SU-DHL-6 (cell line): Measurements from ENCODE around the gene PDK4.

ENCODE experiments used
- H2AFZ ChIP-seq: fragments of 200-600 bp; sonication (generic); 2 replicates; pipeline ENCODE4 v1.6.1; 2014; ENCODE audit warnings: low read depth, mild to moderate bottlenecking, moderate library complexity, mixed read lengths, antibody characterized with exemption, low read length; ENCODE audit not compliant: severe bottlenecking
- H3F3A ChIP-seq: fragments of 200-600 bp; shearing (Covaris generic); 2 replicates; pipeline ENCODE4 v1.6.0; 2016; ENCODE audit warnings: antibody characterized with exemption, mild to moderate bottlenecking; ENCODE audit not compliant: insufficient read depth
- H3K27ac ChIP-seq: fragments of 200-600 bp; sonication (generic); 2 replicates; pipeline ENCODE4 v1.5.1; 2016; ENCODE audit warnings: low read depth, mild to moderate bottlenecking, low read length, moderate library complexity, mixed read lengths
- H3K27me3 ChIP-seq: fragments of 200-600 bp; sonication (generic), shearing (Covaris generic); 2 replicates; pipeline ENCODE4 v1.6.0; 2014; ENCODE audit warnings: mild to moderate bottlenecking, low read length
- H3K36me3 ChIP-seq: fragments of 200-600 bp; sonication (generic); 2 replicates; pipeline ENCODE4 v1.6.1; 2014; ENCODE audit warnings: mild to moderate bottlenecking, low read length, mixed read lengths
- H3K4me2 ChIP-seq: fragments of 300-600, 200-600 bp; shearing (Covaris generic), sonication (generic); 2 replicates; pipeline ENCODE4 v1.6.0; 2014; ENCODE audit warnings: low read length, low read depth, mild to moderate bottlenecking; ENCODE audit not compliant: poor library complexity, severe bottlenecking
- H3K4me3 ChIP-seq: fragments of 200-600 bp; sonication (generic); 2 replicates; pipeline ENCODE4 v1.5.1; 2014; ENCODE audit warnings: antibody characterized with exemption, low read length, mild to moderate bottlenecking, mixed read lengths; ENCODE audit not compliant: insufficient read depth, poor library complexity, severe bottlenecking
- H3K79me2 ChIP-seq: fragments of 200-600 bp; sonication (generic); 2 replicates; pipeline ENCODE4 v1.6.1; 2014; ENCODE audit warnings: mild to moderate bottlenecking, low read length, moderate library complexity; ENCODE audit not compliant: insufficient read depth
- H3K9ac ChIP-seq: fragments of 200-600 bp; sonication (generic); 2 replicates; pipeline ENCODE4 v1.7.0; 2014; ENCODE audit warnings: mild to moderate bottlenecking, low read length
- H3K9me2 ChIP-seq: fragments of 200-600 bp; sonication (generic); replicated peaks from 2 replicates; pipeline ENCODE4 v1.6.1; 2014; ENCODE audit warnings: low read length; ENCODE audit not compliant: insufficient read depth
- H3K9me3 ChIP-seq: fragments of 200-600 bp; sonication (generic); 2 replicates; pipeline ENCODE4 v1.6.1; 2014; ENCODE audit warnings: low read length, mixed read lengths; ENCODE audit not compliant: insufficient read depth
- H4K20me1 ChIP-seq: fragments of 200-600 bp; sonication (generic); 2 replicates; pipeline ENCODE4 v1.6.1; 2014; ENCODE audit warnings: low read depth, mild to moderate bottlenecking, antibody characterized with exemption, low read length, moderate library complexity, mixed read lengths
- CTCF ChIP-seq: fragments of 200-600 bp; sonication (generic); IDR thresholded peaks from one replicate; pipeline ENCODE4 v1.5.1; 2017; ENCODE audit warnings: antibody characterized with exemption, mild to moderate bottlenecking, low read length, moderate library complexity; ENCODE audit not compliant: insufficient read depth, poor library complexity, severe bottlenecking
- EZH2phosphoT487 ChIP-seq: fragments of 200-600 bp; sonication (generic), shearing (Covaris generic); conservative IDR thresholded peaks from 2 replicates; pipeline ENCODE4 v1.6.1; 2018; ENCODE audit warnings: mild to moderate bottlenecking, antibody characterized with exemption, low read length, moderate library complexity, mixed read lengths

PDK4 gene

DNA sequence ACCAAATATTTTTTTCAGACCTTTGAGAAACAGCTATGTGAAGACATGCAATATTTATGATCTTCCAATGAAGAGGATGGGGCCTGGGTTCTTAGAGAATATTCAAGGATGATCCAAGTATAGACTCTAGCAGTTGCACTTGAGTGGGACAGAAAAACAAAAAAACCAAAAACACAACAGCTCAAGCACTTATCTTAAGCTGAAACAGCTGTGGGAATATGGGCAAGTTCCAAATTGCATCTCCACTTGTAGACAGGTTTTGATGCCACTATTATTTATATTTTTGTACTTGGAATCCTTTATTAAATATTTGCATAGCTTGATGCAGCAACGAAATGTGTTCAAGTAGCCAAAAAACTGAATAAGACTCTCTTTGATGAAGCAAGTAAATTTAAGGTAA lies 2.2 kb upstream of the PDK4 start:
- no peaks in the 10 kb centered on the region for H3K9me3 ChIP-seq

DNA sequence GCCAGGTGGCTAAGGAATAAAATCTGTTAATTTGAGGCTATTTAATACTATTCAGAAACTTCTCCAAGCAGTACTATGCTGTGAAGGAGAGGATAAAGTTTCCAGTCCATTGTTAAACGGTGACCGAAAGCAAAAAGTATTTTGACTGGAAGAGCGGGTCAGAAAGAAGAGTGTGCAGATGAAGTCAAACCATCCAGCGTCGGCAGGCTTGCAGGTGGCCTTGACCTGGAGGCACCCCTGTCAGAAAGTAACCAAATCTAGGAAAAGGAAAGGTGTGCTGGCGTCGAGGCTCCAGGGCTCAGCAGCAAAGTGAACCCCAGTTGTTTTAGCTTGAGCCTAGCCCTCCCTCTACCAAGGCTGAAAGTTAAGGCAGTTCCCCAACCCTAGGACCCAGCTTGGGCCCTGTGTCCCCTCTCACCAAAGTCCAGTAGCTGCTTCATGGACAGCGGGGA lies 544 bp downstream of the PDK4 start:
- no peaks in the 10 kb centered on the region for H3K9me2 ChIP-seq
- H3F3A ChIP-seq, result no peaks in the 10 kb centered on the region
- TF ChIP-seq CTCF, result no peak
- no peak for TF ChIP-seq EZH2phosphoT487
- no peak overlapping the region for H2AFZ ChIP-seq
- no peak overlapping the region for H3K4me3 ChIP-seq
- H3K9me3 ChIP-seq, result no peaks in the 10 kb centered on the region
- H3K36me3 ChIP-seq, result no peaks in the 10 kb centered on the region
- no peak overlapping the region for H3K9ac ChIP-seq
- H3K27ac ChIP-seq, result no peak overlapping the region
- no peaks in the 10 kb centered on the region for H3K79me2 ChIP-seq
- H3K4me2 ChIP-seq, result no peak overlapping the region
- H4K20me1 ChIP-seq, result no peaks in the 10 kb centered on the region
- no peaks in the 10 kb centered on the region for H3K27me3 ChIP-seq

More for the DNA sequence above, 2.2 kb upstream of the PDK4 start:
- Histone ChIP-seq H3K27me3 (no peaks in the 10 kb centered on the region), H3K79me2 (no peaks in the 10 kb centered on the region), H4K20me1 (no peaks in the 10 kb centered on the region), H3K9ac (no peak overlapping the region), H2AFZ (no peak overlapping the region), H3K4me3 (no peak overlapping the region), H3F3A (no peaks in the 10 kb centered on the region), H3K4me2 (no peak overlapping the region), H3K27ac (no peak overlapping the region), H3K36me3 (no peaks in the 10 kb centered on the region), H3K9me2 (0 out of 2 replicates have a peak, but pooled peaks cover 2% of the 10 kb centered on the region)
- TF ChIP-seq CTCF, result no peak
- TF ChIP-seq EZH2phosphoT487, result no peak

- Histone ChIP-seq H3F3A (no peaks in the 10 kb centered on the region), H2AFZ (no peak overlapping the region), H3K4me2 (no peak overlapping the region), H3K9ac (no peak overlapping the region), H3K79me2 (no peaks in the 10 kb centered on the region), H3K4me3 (no peak overlapping the region), H3K27ac (no peak overlapping the region), H3K9me3 (no peaks in the 10 kb centered on the region), H3K36me3 (no peaks in the 10 kb centered on the region), H4K20me1 (no peaks in the 10 kb centered on the region), H3K9me2 (no peaks in the 10 kb centered on the region), H3K27me3 (no peaks in the 10 kb centered on the region)
- TF ChIP-seq CTCF, result no peak
- no peak for TF ChIP-seq EZH2phosphoT487
Observed at GRCh38 chr7:95594185-95594584, 2.1 kb downstream of the PDK4 start.
